GM18861 (cell line): ENCODE results near the gene MGAT4B.

Experiments
- ATAC-seq: cut with Tn5 transposase; IDR thresholded peaks from one replicate; pipeline ENCODE4 v1.9.1; 2021; ENCODE audit not compliant: unreplicated experiment

Gene MGAT4B

DNA sequence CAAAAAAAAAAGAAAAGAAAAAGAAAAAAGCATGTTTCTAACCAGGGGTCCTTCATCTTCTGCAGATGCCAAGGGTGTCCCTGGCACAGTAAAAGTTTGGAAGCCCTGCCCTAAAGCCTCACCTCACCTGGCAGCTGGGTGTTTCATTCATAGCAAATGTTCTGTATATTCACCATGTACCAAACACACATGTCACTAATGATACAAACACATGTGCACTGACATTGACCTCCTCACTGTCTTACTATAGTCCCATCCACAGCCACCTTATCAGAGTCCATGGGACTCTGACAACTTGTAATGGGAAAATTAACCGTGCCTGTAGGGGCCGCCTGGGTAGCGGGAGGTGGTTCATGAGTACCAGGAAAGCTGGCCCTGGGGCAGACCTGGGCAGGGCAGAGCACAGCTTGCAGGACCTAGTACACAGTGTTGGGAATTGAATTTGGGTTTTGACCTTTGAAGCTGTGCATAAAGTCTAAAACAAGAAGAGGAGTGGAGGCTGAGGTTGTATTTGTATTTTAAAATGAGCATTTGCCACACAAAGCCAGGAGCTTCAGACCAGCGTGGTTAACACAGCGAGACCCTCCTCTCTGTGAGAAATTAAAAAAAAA is 6.4 kb upstream of the MGAT4B start:
- ATAC-seq, result no peak

DNA sequence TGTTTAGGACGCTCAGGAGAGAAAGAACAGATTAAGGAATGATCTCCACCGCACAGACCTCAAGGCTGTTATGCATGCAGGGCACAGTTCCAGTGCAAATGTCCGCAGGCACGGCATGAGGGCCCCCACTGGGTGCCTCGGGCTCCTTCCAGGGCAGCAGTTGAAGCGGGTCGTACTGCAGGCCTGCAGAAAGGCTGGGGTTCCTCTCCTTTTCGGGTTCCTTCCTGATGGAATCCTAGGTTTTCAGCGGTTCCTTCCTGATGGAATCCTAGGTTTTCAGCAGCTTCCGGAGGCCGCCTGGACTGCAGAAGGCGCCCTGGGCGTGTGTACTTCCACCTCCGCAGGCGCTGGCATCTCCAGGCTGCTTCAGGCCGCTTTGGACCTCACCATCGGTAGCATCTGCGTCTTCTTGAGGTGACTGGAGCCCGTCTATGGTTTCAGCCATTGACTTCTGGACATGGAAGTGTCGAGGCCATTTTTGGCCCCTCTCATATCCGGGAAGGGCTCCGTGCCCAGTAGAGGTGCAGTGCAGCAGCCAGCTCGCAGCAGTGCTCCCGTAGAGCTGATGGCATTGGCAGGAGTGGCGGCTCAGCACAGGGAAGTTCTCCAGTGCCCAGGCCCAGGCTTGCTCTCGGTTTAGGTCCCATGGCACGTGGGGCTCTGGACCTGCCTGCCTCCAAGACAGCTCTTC is 5.6 kb upstream of the MGAT4B start:
- no peak for ATAC-seq

DNA sequence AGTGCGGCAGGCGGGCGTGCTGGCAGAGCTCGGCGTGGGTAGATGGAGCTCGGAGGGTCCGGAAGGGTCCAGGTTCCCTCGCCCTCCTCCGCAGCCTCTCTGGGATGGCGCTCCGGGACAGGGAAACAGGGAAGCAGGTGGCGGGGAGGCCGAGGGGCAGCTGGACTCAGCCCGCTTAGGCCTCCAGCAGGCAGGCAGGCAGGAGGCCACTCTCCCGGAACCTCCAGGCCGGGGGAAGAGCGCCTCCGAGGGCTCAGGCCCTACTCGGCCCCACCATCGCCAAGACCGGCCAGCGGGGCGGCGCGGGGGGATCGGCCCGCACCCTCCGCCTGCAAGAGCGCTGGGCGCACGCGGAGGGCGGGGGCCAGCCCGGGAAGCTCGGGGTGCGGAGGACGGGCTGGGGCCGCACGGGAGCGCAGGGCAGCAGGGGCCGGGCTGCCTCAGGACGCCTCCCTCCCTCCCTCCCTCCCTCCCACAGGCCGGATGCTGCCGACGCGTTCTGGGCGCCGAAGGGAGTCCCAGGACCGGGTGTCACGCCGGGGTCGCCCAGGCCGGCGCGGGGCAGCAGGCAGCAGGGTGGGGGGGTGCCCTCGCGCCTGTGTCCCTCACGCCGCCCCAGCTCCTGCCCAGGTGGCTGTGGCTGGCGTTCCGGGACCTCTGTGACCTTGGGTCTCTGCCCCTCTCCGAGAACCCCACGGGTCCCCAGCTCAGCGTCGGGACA is 977 bp downstream of the MGAT4B start:
- no peak for ATAC-seq

DNA sequence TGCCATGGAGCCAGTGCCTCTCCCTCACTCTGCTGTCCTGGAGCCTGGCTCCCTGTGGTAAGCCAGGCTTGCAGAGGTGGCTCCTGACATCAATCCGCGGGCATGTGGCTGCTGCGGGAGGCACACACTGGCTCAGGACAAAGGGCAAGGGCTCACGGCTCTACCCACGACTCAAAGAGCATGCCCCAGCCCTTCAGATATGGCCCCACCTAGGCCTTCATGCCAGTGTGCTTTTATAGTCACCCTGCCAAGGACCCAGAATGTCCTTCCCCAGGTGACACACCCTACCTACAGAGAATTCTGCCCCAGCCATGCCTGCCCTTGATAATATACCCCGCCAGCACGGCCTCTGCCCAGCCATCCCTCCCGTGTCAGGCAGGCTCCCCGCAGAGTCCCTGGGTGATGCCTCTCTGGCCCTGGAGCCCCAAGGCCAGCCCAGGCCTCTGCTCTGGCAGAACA is 1.6 kb downstream of the MGAT4B start:
- no peak for ATAC-seq

DNA sequence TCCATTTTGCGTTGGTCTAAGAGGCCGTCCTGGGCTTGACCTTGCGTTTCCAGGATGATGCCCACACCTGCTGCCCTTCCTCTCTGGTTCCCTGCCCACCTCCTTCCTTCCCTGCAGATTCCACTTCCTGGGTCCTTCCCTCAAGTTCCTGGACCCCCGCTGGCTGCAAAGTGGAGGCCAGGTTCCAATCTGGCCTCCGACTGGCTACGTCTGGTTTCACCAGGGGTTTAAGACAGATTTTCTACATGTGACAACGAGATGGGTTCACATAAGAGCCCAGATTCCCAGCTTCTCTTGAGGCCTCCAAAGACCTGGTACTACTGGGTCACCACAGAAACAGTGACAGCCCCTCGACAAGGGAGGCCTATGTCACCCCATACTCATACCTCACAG is 2.1 kb downstream of the MGAT4B start:
- no peak for ATAC-seq

DNA sequence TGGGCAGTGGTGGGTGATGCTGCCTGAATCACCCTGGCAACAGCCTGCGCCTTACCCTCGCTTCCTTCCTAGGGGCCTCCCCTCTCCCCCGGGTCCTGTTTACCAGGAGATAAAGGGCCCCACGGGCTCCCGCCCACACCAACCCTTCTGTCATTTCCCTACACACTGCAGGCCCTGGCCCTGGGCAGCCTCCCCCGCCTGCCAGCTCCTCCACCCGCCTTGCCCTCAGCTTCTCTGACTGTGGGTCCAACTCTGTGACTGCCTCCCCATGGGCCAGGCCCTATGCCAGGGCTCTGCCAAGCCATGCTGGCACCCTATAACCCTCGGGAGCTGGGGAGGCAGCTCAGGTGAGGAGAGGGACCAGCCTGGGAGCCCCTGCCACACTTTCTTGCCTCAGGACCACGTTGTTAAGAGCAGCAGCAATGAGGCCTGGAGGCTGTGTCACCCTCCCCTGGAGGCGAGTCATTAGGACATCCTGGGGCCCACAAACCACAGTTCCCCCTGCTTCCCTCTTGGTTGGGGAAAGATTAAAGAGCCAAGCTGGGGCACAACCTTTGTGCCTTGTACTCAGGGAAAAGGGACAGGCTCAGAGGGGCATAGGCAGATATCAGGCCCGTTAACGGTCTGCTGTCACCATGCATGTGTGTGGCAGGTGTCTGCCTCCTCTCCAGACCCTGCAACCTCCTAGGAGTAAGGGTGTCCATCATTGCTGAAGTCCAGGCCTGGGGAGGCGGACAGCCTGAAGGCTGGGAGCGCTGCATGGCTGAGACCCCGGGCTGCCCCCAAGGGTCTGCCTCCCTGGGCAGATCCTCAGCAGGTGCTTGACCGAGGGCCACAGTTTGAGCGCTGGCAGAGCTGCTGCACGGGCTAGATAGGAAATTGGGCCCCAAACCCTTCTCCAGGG is 2.8 kb downstream of the MGAT4B start:
- no peak for ATAC-seq

DNA sequence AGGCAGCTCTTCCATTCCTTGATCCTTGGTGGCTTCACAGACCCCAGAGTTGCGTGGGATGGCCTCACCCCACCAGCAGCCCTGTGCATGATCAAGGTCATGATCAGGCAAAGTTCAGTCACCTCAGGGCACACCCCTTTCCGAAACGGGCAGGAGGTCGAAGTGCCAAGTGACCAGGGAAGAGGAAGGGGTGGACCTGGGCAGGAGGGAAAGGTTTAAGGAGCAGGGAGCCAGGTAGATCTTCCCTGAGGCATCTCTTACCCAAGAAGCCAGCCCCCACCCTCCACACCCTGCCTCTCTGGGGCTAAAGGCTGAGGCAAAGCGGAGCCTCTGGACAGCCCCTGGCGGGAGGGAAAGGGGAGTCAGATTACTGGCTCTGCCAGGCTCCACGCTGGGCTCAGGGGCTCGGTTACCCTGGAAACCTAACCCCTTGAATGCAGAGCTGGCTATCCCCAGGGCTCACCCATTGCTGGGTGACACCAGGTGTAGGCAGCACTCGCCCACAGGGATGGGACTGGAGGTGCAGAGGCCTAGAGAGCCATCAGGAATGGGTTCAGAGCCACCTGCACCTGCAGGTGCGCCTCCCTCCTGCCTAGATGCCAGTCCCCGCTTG is 3.6 kb downstream of the MGAT4B start:
- ATAC-seq, result no peak

DNA sequence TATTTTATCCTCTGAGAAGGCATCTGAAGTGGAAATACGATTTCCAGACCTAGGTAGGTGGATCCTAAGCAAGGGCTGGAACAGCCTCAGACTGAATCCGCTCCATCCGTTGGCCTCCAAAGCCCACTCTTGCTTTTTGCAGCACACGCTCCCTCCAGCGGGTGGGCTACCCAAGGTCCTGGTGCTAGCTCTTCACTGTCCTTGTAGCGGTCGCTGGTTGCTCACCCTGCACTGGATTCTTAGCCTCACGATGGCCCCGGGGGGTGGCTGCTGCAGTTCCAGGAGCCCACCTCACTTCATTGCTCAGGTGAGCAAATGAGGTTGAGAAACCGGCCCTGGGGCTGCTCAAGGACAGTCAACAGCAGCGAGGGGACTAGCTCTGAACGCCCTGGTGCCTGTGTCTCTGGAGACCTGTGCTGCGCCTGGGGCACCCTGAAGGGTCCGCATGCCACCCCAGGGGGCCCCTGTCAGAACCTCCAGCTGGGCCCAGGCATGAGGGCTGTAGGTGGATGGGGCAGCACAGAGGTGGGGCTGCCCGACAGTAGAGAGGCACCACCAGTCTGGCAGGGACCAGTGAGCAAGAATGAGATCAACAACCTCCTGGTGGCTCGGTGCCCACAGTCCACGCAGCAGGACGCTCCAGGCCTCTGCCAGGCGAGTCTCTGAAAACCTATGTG is 4.3 kb downstream of the MGAT4B start:
- ATAC-seq, result no peak

DNA sequence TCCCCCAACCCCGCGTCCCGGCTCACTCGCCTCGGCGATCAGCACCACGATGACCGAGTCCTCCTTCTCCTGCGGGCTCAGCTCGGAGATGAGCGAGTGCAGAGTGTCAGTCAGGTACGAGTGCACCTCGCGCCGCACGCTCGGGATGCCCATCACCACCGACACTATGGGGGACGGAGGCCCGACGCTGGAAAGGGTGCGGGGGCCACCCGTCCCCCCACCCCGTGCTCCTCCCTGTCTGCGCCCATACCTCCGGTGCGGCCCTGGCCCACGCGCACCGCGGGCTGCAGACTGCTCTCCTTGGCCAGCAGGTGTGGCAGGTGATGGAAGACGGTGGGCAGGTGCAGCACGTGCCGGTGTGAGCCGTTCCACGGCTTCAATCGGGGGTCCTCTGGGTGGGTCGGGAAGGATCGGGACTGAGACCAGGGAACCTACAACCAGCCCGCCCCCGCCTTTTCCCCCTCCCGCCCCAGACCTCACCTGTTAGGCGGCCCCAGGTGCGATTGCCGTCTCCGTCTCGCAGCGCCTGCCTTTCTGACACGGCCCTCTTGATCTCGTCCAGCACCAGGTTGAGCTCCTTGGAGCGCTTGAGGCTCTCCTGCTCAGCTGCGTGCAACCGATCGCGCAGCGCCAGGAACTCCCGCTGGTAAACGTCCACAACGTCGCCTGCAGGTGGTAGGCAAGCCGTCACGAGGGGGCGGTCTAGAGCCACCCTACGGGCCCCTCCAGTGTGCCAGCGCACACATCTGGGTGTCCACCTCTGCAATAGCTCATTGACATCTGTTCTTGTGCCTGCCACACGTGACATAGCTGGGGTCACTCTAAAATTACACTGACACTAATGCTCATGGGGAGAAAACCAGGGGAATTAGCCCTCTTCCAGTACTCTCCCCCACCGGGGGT is 5.1 kb downstream of the MGAT4B start:
- peak; percentile 41 for ATAC-seq

DNA sequence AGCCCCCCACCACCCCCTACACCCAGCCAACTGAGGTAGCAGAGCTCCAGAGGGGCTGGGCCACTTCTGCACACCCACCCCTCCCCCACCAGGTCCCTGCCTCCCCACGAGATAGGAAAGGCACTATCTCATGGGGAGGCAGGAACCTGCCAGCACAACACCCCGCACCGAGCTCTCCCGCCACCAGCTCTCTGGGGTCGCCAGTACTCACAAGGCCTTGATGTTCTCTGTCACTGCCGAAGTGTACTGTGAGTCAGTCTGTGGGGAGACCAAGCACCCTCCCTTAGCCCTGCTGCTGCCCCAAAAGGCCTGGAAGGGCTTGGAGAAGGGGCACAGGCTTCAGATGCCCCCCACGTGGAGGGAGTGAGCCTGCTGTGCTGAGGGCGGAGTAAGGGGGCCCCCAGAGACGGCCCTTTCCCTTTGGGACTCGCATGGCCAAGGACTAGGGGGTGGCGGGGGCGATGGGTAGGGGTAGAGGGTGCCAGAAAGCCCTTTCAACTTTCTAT is 5.9 kb downstream of the MGAT4B start:
- no peak for ATAC-seq

DNA sequence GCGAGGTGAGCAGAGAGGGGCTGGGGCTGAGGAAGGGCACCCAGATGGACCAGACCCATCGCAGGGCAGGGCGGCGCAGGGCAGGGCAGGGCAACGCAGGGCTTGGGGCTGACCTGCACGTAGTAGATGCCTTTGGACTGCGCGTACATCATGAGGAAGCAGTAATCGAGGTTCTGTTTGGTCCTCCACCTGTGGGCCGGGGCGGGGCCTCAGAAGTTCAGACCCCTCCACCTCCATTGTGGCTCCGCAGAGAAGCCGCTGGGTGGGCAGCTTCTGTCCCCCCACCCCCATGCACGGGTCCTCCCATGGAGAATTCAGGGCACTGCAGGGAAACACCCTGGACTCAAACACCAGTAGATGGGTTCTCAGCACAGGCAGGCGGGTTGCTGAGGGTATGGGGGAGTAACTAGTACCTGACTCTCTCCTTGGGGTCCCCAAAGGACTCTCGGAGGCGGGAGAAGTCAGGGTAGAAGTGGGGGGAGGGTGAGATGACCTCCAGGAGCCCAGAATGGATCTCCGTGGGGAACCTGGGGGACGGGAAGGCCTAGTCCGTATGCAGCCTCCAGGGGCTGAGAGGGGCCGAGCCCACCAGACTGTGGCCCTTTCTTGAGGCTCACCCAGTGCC is 6.5 kb downstream of the MGAT4B start:
- no peak for ATAC-seq

DNA sequence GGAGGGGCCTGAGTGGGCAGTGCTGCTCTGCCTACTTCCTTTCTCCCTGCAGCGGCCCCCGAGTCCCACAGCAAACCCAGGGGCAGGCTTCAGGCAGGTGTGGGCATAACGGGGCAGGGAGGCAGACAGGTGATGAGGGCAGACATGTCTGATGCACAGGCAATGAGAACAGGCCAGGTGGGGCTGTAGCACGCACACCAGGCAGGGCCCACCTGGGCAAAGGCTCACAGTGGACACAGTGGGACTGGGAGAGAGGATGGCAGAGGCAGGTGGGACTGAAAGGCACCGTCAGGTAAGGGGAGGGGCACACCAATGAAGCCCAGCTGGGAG is 7.1 kb downstream of the MGAT4B start:
- no peak for ATAC-seq

DNA sequence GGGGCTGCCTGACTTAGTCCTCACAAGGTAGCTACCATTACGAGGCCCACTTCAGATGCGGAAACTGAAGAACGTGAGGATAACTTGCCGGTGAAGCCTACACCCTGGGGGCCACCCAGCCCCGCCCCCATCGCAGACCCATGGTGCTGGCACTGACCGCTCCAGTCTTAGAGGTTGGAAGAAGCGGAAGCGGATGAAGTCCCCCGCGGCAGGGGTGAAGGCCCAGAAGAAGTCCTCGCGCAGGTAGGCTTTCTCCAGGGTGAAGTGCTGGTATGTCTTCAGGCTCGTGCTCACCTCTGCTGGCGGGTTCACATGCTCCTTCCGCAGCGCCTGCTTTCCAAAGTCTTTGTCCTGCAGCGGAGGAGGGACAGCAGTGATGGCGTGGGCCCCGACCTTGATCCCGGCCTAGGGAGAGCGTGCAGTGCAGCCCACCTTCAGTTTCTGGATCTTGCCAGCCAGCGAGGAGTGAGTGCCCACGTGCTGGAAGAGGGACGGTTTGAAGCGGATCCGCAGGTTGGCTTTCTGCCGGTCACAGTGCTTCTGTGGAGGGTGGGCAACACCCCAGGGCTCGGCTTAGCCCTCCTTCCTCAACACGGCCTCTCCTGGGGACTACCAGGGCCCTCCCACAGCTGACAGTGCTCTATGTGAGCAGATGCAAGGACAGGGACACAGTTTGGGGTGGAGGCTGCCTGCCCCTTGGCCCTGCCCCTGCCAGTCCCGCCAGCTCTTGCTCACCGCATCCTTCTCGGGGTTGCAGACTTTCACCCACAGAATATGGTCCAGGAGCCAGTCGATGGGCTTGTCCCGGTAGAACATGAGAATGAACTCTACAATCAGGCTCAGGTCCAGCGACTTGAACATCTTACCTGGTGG is 7.7 kb downstream of the MGAT4B start:
- no peak for ATAC-seq

DNA sequence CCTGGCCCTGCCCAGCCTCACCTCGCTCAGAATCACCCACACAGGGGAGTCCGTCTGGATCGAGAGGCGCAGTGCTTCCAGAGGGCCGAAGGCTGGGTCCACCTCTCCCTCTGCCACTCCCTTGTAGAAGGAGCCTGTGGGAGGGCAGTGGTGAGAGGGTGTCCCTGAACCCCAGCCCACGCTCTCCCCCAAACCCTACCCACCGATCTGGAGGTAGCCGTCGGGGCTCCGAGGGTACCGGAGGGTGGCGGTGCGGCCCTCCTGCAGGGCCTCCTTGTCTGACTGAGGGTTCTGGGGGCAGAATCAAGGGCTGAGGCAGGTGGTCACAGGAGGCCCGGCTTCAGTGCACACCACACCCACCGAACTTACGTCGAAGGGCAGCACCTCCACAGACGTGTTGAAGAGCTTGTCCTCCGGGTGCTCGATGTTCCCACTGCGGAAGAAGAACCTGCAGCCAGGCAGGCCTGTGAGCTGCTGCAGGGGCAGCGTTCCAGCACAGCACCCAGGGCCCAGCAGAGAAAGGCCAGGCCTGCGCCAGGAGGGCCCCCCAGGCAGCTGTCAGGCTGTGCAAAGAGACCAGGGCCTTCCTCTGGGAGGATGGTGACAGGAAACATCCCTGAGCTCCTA is 8.4 kb downstream of the MGAT4B start:
- ATAC-seq, result no peak

DNA sequence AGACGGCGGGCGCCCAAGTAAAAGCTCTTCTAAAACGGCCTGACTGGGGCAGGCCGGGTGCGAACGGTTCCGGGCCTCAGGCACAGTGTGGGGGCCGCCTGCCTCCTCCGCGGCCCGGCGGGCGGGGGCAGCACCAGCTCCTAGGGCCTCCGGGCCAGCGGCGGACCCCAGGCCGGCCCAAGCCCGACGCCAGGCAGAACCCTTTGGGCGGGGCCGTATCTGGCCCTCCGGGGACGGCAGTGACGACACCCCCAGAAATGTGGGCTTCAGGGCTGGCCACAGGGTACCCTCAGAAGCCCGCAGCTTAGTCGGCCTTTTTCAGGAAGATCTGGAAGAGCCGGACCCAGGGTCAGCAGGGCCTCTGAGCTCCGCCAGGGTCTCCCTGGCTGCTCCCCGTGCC is 8.9 kb downstream of the MGAT4B start:
- ATAC-seq, result no peak

DNA sequence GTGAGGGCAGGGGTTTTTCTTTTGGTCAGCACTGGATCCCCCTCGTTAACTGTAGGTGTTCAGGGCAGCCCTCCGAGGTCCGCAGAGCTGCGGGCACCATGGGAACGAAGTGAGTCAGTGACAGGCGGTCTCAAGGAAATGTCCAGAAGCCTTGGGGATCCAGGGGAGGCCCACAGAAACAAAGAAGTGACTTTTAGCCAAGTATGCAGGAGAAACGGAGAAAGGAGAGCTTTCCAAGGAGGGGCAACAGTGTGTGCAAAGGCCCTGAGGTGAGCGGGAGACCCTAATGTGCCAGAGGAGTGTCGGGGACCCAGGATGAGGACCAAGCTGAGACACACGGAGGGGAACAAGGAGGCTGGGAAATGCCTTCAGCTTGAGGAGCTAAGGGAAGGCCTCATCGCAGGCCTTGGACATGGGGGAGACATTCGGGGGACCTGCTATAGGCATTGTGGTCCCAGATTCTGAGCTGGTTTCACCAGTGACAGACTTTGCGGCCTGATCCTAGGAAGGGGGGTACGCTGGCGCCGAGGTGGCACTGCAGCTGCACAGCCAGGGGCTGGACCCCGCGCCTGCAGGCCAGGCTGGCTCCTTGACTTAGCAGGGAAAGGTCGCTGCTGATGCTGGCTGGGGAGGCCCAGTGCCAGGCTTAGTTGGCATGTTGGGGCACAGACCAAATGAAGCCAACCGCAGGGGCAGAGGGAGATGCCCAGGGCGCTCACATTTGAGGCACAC is 9.6 kb downstream of the MGAT4B start:
- ATAC-seq, result no peak
